A375 (cell line): ENCODE results near the gene APP. TPM values are rescaled to one million over a fixed set of nuclear protein-coding genes. Genes with fewer than 3 reads are reported as not detected.

Experiments used
- small RNA-seq: library from RNA; depleted of rRNA; stranded (forward); fragments of <200 nt; gene quantifications from one replicate; pipeline ENCODE3, GENCODE V24; 2014
- total RNA-seq: library from RNA; depleted of rRNA; stranded (reverse); fragments of >200 nt; shearing (Covaris generic); gene quantifications from 2 replicates; pipeline ENCODE4 v1.2.3, GENCODE V29; 2014; rRNA removed

APP gene
- 239 and 267 TPM in 2 replicates for total RNA-seq

GRCh38 chr21:26170471-26171257 is at the start of gene APP:
Gene APP (minus strand): TSS chr21:26170770. CDS start chr21:26170620, 150 bp downstream.

Small RNA genes within 50 kb of the gene (small RNA-seq; reads per million reads assigned to genes)
- gene RNU6-123P (not detected), gene RNU6-926P (not detected)
